HepG2 (cell line): ENCODE results near the gene PPIP5K2. TPM values are rescaled to one million over a fixed set of nuclear protein-coding genes. Genes with fewer than 3 reads are reported as not detected.

Experiments used
- ATAC-seq: fragments of 200-7000 bp; cut with Tn5 transposase; 3 replicates; pipeline ENCODE4 v1.9.1; 2020; ENCODE audit warnings: mild to moderate bottlenecking, moderate library complexity
- BruUV-seq: library from RNA; stranded (reverse); fragments of 400-500 nt; replicated peaks from 2 replicates; lab custom pipeline; 2021; lab: Mats Ljungman, UMichigan
- CTCF ChIA-PET: fragments of 300-600 bp; formaldehyde crosslinking; extraction: SDS; loops from one replicate; lab custom pipeline; 2021; ENCODE audit warnings: low total read pairs, inconsistent platforms, low intra/inter-chr PET ratio; lab: Yijun Ruan, JAX
- POLR2A ChIA-PET: fragments of 350-600 bp; sonication (Branson Sonifier 250); formaldehyde crosslinking; loops from one replicate; lab custom pipeline; 2020; ENCODE audit warnings: antibody characterized with exemption, inconsistent platforms; lab: Yijun Ruan, JAX
- DNase-seq: peaks from one replicate; pipeline ENCODE4 v3.0.0-alpha.2; 2015; ENCODE audit warnings: low spot score
- FAIRE-seq: peaks from 3 replicates; lab custom pipeline; 2011; peaks lifted over from hg19 to GRCh38; lab: Jason Lieb, UNC
- H2AFZ ChIP-seq: one replicate; pipeline ENCODE4 v1.6.1; 2011; ENCODE audit warnings: low read length, inconsistent platforms
- H3K27ac ChIP-seq: fragments of 300-600 bp; 3 replicates; pipeline ENCODE4 v1.8.0; 2011; ENCODE audit warnings: mixed run types, mild to moderate bottlenecking, mixed read lengths, low read length, inconsistent platforms; ENCODE audit not compliant: insufficient read depth; ENCODE audit errors: extremely low read length
- H3K27me3 ChIP-seq, 2 experiments: fragments of 200-600 bp in 1 of 2; 2 replicates in 1 of 2; 3 replicates in 1 of 2; pipeline versions ENCODE4 v1.6.0 to v1.8.0; 2011; ENCODE audit warnings: low read length in 2 of 2, mild to moderate bottlenecking in 2 of 2, moderate library complexity in 2 of 2, inconsistent platforms in 1 of 2; ENCODE audit not compliant: insufficient read depth in 2 of 2, control insufficient read depth in 1 of 2
- H3K36me3 ChIP-seq, 2 experiments: fragments of 200-600 bp in 1 of 2; replicated peaks in 1 of 2; 2 replicates in 1 of 2; 3 replicates in 1 of 2; pipeline versions ENCODE4 v1.5.1 to v1.8.0; 2011; ENCODE audit warnings: low read length in 2 of 2, inconsistent platforms in 1 of 2; ENCODE audit not compliant: insufficient read depth in 2 of 2, control insufficient read depth in 1 of 2
- H3K4me1 ChIP-seq: 2 replicates; pipeline ENCODE4 v1.5.1; 2012; ENCODE audit warnings: low read length, inconsistent platforms; ENCODE audit not compliant: insufficient read depth
- H3K4me2 ChIP-seq: 2 replicates; pipeline ENCODE4 v1.6.0; 2011; ENCODE audit warnings: low read depth, low read length, inconsistent platforms
- H3K4me3 ChIP-seq, 3 experiments: fragments of 200-600 bp in 1 of 3; sonication (generic), shearing (Covaris generic) in 1 of 3; replicated peaks in 1 of 3; 2 replicates each; pipeline ENCODE4 v1.5.1; 2011 to 2016; ENCODE audit warnings: low read length in 3 of 3, inconsistent platforms in 2 of 3, low read depth in 2 of 3, mild to moderate bottlenecking in 2 of 3, control low read depth in 1 of 3, mixed read lengths in 1 of 3; ENCODE audit not compliant: insufficient read depth in 1 of 3
- H3K79me2 ChIP-seq: one replicate; pipeline ENCODE4 v1.6.1; 2011; ENCODE audit warnings: low read length, inconsistent platforms; ENCODE audit not compliant: insufficient read depth
- H3K9ac ChIP-seq: 2 replicates; pipeline ENCODE4 v1.6.0; 2011; ENCODE audit warnings: mild to moderate bottlenecking, low read depth, low read length, inconsistent platforms; ENCODE audit not compliant: insufficient read depth
- H3K9me3 ChIP-seq: 2 replicates; pipeline ENCODE4 v1.5.1; 2012; ENCODE audit warnings: mild to moderate bottlenecking, low read length
- H4K20me1 ChIP-seq: 2 replicates; pipeline ENCODE4 v1.6.0; 2011; ENCODE audit warnings: inconsistent platforms, mild to moderate bottlenecking, low read length, moderate library complexity; ENCODE audit not compliant: insufficient read depth
- IRF9 ChIP-seq: sonication (generic); formaldehyde crosslinking; IDR thresholded peaks from 2 replicates; pipeline ENCODE4 v1.8.0; 2022; ENCODE audit warnings: missing genetic modification reagents, mild to moderate bottlenecking, borderline replicate concordance
- SP2 ChIP-seq: sonication (generic); formaldehyde crosslinking; IDR thresholded peaks from 2 replicates; pipeline ENCODE4 v1.5.1; 2020; ENCODE audit warnings: mild to moderate bottlenecking, missing genetic modification reagents
- TRIM24 ChIP-seq: sonication (generic); formaldehyde crosslinking; IDR thresholded peaks from 2 replicates; pipeline ENCODE4 v1.8.0; 2022; ENCODE audit warnings: mild to moderate bottlenecking, missing genetic modification reagents
- ZBTB21 ChIP-seq: sonication (generic); formaldehyde crosslinking; IDR thresholded peaks from 2 replicates; pipeline ENCODE4 v1.4.0; 2020; ENCODE audit warnings: missing genetic modification reagents
- ZBTB3 ChIP-seq: sonication (generic); formaldehyde crosslinking; IDR thresholded peaks from 2 replicates; pipeline ENCODE4 v1.4.0; 2020; ENCODE audit warnings: low read depth, mild to moderate bottlenecking, moderate library complexity, missing genetic modification reagents, borderline replicate concordance
- ZNF333 ChIP-seq: sonication (generic); formaldehyde crosslinking; IDR thresholded peaks from 2 replicates; pipeline ENCODE4 v1.4.0; 2020; ENCODE audit warnings: mild to moderate bottlenecking, missing genetic modification reagents, borderline replicate concordance
- ZNF710 ChIP-seq: sonication (generic); formaldehyde crosslinking; IDR thresholded peaks from 2 replicates; pipeline ENCODE4 v1.5.0; 2020; ENCODE audit warnings: mild to moderate bottlenecking, missing genetic modification reagents, borderline replicate concordance
- WGBS: methylation state at CpG from one replicate; pipeline ENCODE4 v1.1.6; 2017; ENCODE audit warnings: low lambda C conversion rate; 5-methylcytosine and 5-hydroxymethylcytosine counted together
- in situ Hi-C: cut with HindIII; loops from 2 replicates; pipeline ENCODE4 v1.10.0; 2017; ENCODE audit warnings: low pct_unique_long_range_greater_than_20kb; ENCODE audit not compliant: extremely low pct_ligation_motif_present
- intact Hi-C: fragments of 100-400 bp; cut with micrococcal nuclease; formaldehyde crosslinking; loops from one replicate; pipeline ENCODE4 v1.10.0; 2022; ENCODE audit not compliant: unreplicated experiment
- polyA plus RNA-seq, 8 experiments: library from polyadenylated mRNA; depleted of rRNA in 3 of 8; stranded (reverse) in 7 of 8; unstranded in 1 of 8; fragments of >200 nt; fragmentation: Illumina TruSeq in 4 of 8; extraction: Trizol in 4 of 8; gene quantifications; 2 replicates each; pipeline versions ENCODE4 v1.2.1 to v1.2.3, GENCODE V29; 2011 to 2016; ENCODE audit warnings: low read depth in 4 of 8, missing spikeins in 1 of 8, mixed read lengths in 1 of 8; ENCODE audit not compliant: insufficient read depth in 1 of 8
- total RNA-seq, 5 experiments: library from RNA; depleted of rRNA; stranded (reverse); fragments of >200 nt; fragmentation: Illumina TruSeq; extraction: Trizol; gene quantifications; 2 replicates each; pipeline ENCODE4 v1.2.3, GENCODE V29; 2016; ENCODE audit warnings: low read depth in 1 of 5

PPIP5K2 gene
- total and polyA plus RNA-seq, 2 of the 13 experiments (the other 11 are each of a cell fraction or from before 2014, with no cell fraction given): 19.7 to 45.6 TPM

GRCh38 chr5:103234239-103234975 is 114.3 kb downstream of the PPIP5K2 start:
- FAIRE-seq: no peak
- Histone ChIP-seq H3K27me3 (0 out of 5 replicates have a peak, but pooled peaks cover 0 to 3% of the 10 kb centered on the region in 2 experiments), H3K4me2 (no peak overlapping the region), H3K4me1 (no peaks in the 10 kb centered on the region), H3K79me2 (no peaks in the 10 kb centered on the region)
- no TSS peak for BruUV-seq
- POLR2A ChIA-PET: interaction anchor here (0.5 kb wide), 1 partner anchor 24 kb away, joined by 3 read pairs; the partner anchor contains the start of gene MACIR
- intact Hi-C loops: loop anchor here (5.0 kb wide), 1 partner anchor 943 kb away; no protein-coding TSS in a partner anchor
- TF ChIP-seq ZBTB21 (CRISPR knock-in tag) (no peak), ZBTB3 (CRISPR knock-in tag) (no peak), IRF9 (CRISPR knock-in tag) (no peak), TRIM24 (CRISPR knock-in tag) (no peak), ZNF710 (CRISPR knock-in tag) (no peak), SP2 (no peak), ZNF333 (CRISPR knock-in tag) (no peak)
- TF ChIP-seq, all 625 proteins: peak for 0
- in situ Hi-C loops: loop anchor here (5.0 kb wide), 1 partner anchor 243 kb away; no protein-coding TSS in a partner anchor
- H2AFZ ChIP-seq: no peak overlapping the region
- CTCF ChIA-PET: interaction anchor here (3.3 kb wide), 1 partner anchor 242 kb away, joined by 56 read pairs; no protein-coding TSS in a partner anchor
- H3K4me3 ChIP-seq: no peak overlapping the region
- peaks cover 5% of the 10 kb centered on the region for H3K9me3 ChIP-seq
- H4K20me1 ChIP-seq: no peaks in the 10 kb centered on the region
- H3K9ac ChIP-seq: no peak overlapping the region
- H3K27ac ChIP-seq: no peak overlapping the region
- 31% methylated on average over 4 of the region's 4 CpGs for WGBS
- DNase-seq: no peak
- ATAC-seq: no peak
- no peaks in the 10 kb centered on the region for H3K36me3 ChIP-seq
